ENCODE data around the gene APP.
A peak's percentile ranks its signal among the peaks of the same experiment; 100 is the strongest.
"Not testable (repeated sequence)": the region's sequence is repeated elsewhere in the genome, so short reads cannot be mapped to it uniquely, and the experiment has no call there.

The APP gene

GRCh38 chr21:26162081-26162480 is 8.5 kb downstream of the APP start:
- DNase-seq = no peak

GRCh38 chr21:26159869-26160268 is 10.7 kb downstream of the APP start:
- no peak for DNase-seq

- no peak for DNase-seq
These were observed 12.8 kb downstream of the APP start for GRCh38 chr21:26157801-26158200.

GRCh38 chr21:26154753-26155152 is 15.8 kb downstream of the APP start:
- DNase-seq = no peak

- DNase-seq = no peak
These were observed 16.8 kb downstream of the APP start for GRCh38 chr21:26153758-26154157.

GRCh38 chr21:26148840-26149354 is 21.7 kb downstream of the APP start:
- DNase-seq = no peak

- DNase-seq = no peak
These were observed 22.3 kb downstream of the APP start for GRCh38 chr21:26148071-26148839.

- peak; percentile 12 for DNase-seq
These were observed 23.0 kb downstream of the APP start for GRCh38 chr21:26147535-26147934.

- DNase-seq = no peak
These were observed 23.9 kb downstream of the APP start for GRCh38 chr21:26146681-26147080.

GRCh38 chr21:26144031-26144430 is 26.5 kb downstream of the APP start:
- DNase-seq = no peak

- no peak for DNase-seq
These were observed 28.2 kb downstream of the APP start for GRCh38 chr21:26142363-26142762.

GRCh38 chr21:26140926-26141325 is 29.6 kb downstream of the APP start:
- no peak for DNase-seq

GRCh38 chr21:26140164-26140579 is 30.4 kb downstream of the APP start:
- DNase-seq = no peak

- DNase-seq = no peak
These were observed 31.8 kb downstream of the APP start for GRCh38 chr21:26138615-26139257.

GRCh38 chr21:26137379-26138060 is 33.0 kb downstream of the APP start:
- DNase-seq = no peak

- no peak for DNase-seq
These were observed 33.9 kb downstream of the APP start for GRCh38 chr21:26136671-26137070.

GRCh38 chr21:26135520-26135919 is 35.0 kb downstream of the APP start:
- DNase-seq = no peak

GRCh38 chr21:26131554-26131953 is 39.0 kb downstream of the APP start:
- no peak for DNase-seq

GRCh38 chr21:26131053-26131452 is 39.5 kb downstream of the APP start:
- DNase-seq = not testable (repeated sequence)

GRCh38 chr21:26130249-26130881 is 40.2 kb downstream of the APP start:
- no peak for DNase-seq

GRCh38 chr21:26127918-26128317 is 42.7 kb downstream of the APP start:
- no peak for DNase-seq

- no peak for DNase-seq
These were observed 43.3 kb downstream of the APP start for GRCh38 chr21:26127073-26127814.

GRCh38 chr21:26126168-26126553 is 44.4 kb downstream of the APP start:
- no peak for DNase-seq

Data from CD4-positive, alpha-beta T cell treated with Interleukin-6 for 4 hours (primary cell).